ENCODE measurements around the gene CFAP70. TPM values are rescaled to one million over a fixed set of nuclear protein-coding genes. Genes with fewer than 3 reads are reported as not detected.
"Not testable (repeated sequence)": the region's sequence is repeated elsewhere in the genome, so short reads cannot be mapped to it uniquely, and the experiment has no call there.

Gene CFAP70
- polyA plus RNA-seq (ENCODE audit: insufficient read length in 3 of 3), result 10 to 100 TPM; 11.7 to 28.7 (median 22.6) TPM
- long read RNA-seq, donor 1, result 0 reads
- long read RNA-seq, donor 2, result 0 reads
- long read RNA-seq, donor 3, result 0 reads
- long read RNA-seq, donor 4, result 0 reads
- long read RNA-seq, donor 5, result 0 reads
- long read RNA-seq, donor 6, result 0 reads
- long read RNA-seq, donor 7, result 0 reads
- long read RNA-seq, donor 8, result 0 reads
- long read RNA-seq, donor 9, result 0 reads
- long read RNA-seq, donor 10, result 0 reads
- long read RNA-seq, donor 11, result 0 reads
- long read RNA-seq, donor 12, result 0 reads
- long read RNA-seq, donor 13, result 0 reads
- long read RNA-seq, donor 14, result 0 reads
- long read RNA-seq, donor 15, result 0 reads
- long read RNA-seq, donor 16, result 0 reads

- peak; percentile 97 for DNase-seq
These were observed at the start of gene CFAP70 for GRCh38 chr10:73358331-73359279. Gene CFAP70 (minus strand): TSS chr10:73358864. CDS start chr10:73354796, 4,068 bp downstream.

GRCh38 chr10:73408061-73408460, 49.4 kb upstream of the CFAP70 start:
- DNase-seq, result no peak

- DNase-seq, result no peak
These were observed 48.8 kb upstream of the CFAP70 start for GRCh38 chr10:73407495-73407894.

- no peak for DNase-seq
These were observed 48.2 kb upstream of the CFAP70 start for GRCh38 chr10:73406846-73407245.

- DNase-seq, result no peak
These were observed 46.9 kb upstream of the CFAP70 start for GRCh38 chr10:73405556-73405955.

- DNase-seq, result no peak
These were observed 46.0 kb upstream of the CFAP70 start for GRCh38 chr10:73404690-73405089.

- no peak for DNase-seq
These were observed 43.0 kb upstream of the CFAP70 start for GRCh38 chr10:73401636-73402035.

- DNase-seq, result no peak
These were observed 40.4 kb upstream of the CFAP70 start for GRCh38 chr10:73399063-73399462.

- no peak for DNase-seq
These were observed 39.4 kb upstream of the CFAP70 start for GRCh38 chr10:73398024-73398423.

- DNase-seq, result not testable (repeated sequence)
These were observed 35.7 kb upstream of the CFAP70 start for GRCh38 chr10:73394325-73394724.

- DNase-seq, result no peak
These were observed 29.6 kb upstream of the CFAP70 start for GRCh38 chr10:73388228-73388627.

GRCh38 chr10:73386583-73386982, 27.9 kb upstream of the CFAP70 start:
- DNase-seq, result no peak

GRCh38 chr10:73379064-73379748, 20.5 kb upstream of the CFAP70 start:
- DNase-seq, result no peak

- DNase-seq, result no peak
These were observed 18.0 kb upstream of the CFAP70 start for GRCh38 chr10:73376679-73377078.

- DNase-seq, result no peak
These were observed 9.6 kb upstream of the CFAP70 start for GRCh38 chr10:73368238-73368637.

- DNase-seq, result no peak
These were observed 8.0 kb upstream of the CFAP70 start for GRCh38 chr10:73366381-73367298.

GRCh38 chr10:73364964-73365363, 6.3 kb upstream of the CFAP70 start:
- no peak for DNase-seq

GRCh38 chr10:73359492-73359891, 828 bp upstream of the CFAP70 start:
- no peak for DNase-seq

GRCh38 chr10:73357821-73358220, 843 bp downstream of the CFAP70 start:
- no peak for DNase-seq

GRCh38 chr10:73357166-73357565, 1.5 kb downstream of the CFAP70 start:
- no peak for DNase-seq

GRCh38 chr10:73344269-73344668, 14.4 kb downstream of the CFAP70 start:
- DNase-seq, result no peak
